Kidney capillary endothelial cell (primary cell): ENCODE measurements around the gene IGFBP2.

Experiments used
- DNase-seq: peaks from one replicate; pipeline ENCODE4 v3.0.0-alpha.2; 2018; ENCODE audit warnings: low spot score

Gene IGFBP2

GRCh38 chr2:216637472-216637871, 4.3 kb downstream of the IGFBP2 start:
- no peak for DNase-seq

GRCh38 chr2:216643986-216644659, 10.9 kb downstream of the IGFBP2 start:
- no peak for DNase-seq

GRCh38 chr2:216644842-216645635, 11.8 kb downstream of the IGFBP2 start:
- no peak for DNase-seq

- no peak for DNase-seq
Measured at GRCh38 chr2:216645636-216645950, 12.4 kb downstream of the IGFBP2 start.

GRCh38 chr2:216646116-216646515, 12.9 kb downstream of the IGFBP2 start:
- DNase-seq, result no peak

- no peak for DNase-seq
Measured at GRCh38 chr2:216648105-216648504, 14.9 kb downstream of the IGFBP2 start.

GRCh38 chr2:216649574-216649973, 16.4 kb downstream of the IGFBP2 start:
- no peak for DNase-seq

- no peak for DNase-seq
Measured at GRCh38 chr2:216650626-216651257, 17.5 kb downstream of the IGFBP2 start.

GRCh38 chr2:216651351-216651881, 18.2 kb downstream of the IGFBP2 start:
- no peak for DNase-seq

- no peak for DNase-seq
Measured at GRCh38 chr2:216652566-216652965, 19.3 kb downstream of the IGFBP2 start.

- no peak for DNase-seq
Measured at GRCh38 chr2:216653093-216653799, 20.0 kb downstream of the IGFBP2 start.

GRCh38 chr2:216653931-216654365, 20.7 kb downstream of the IGFBP2 start:
- DNase-seq, result no peak

GRCh38 chr2:216654528-216655052, 21.4 kb downstream of the IGFBP2 start:
- DNase-seq, result no peak

- no peak for DNase-seq
Measured at GRCh38 chr2:216657086-216657855, 24.1 kb downstream of the IGFBP2 start.

GRCh38 chr2:216657980-216658379, 24.8 kb downstream of the IGFBP2 start:
- DNase-seq, result no peak

GRCh38 chr2:216658757-216659156, 25.5 kb downstream of the IGFBP2 start:
- DNase-seq, result no peak

GRCh38 chr2:216659276-216659675, 26.1 kb downstream of the IGFBP2 start:
- DNase-seq, result no peak

- DNase-seq, result no peak
Measured at GRCh38 chr2:216660496-216660895, 27.3 kb downstream of the IGFBP2 start.

- no peak for DNase-seq
Measured at GRCh38 chr2:216661051-216661450, 27.8 kb downstream of the IGFBP2 start.

GRCh38 chr2:216661639-216662375, 28.6 kb downstream of the IGFBP2 start:
- DNase-seq, result no peak

- DNase-seq, result no peak
Measured at GRCh38 chr2:216663106-216663505, 29.9 kb downstream of the IGFBP2 start.
